SK-N-MC (cell line): ENCODE measurements around the gene SF1.

ENCODE experiments used
- DNase-seq: peaks from one replicate; pipeline ENCODE4 v3.0.0-alpha.2; 2011; ENCODE audit warnings: low read depth, low spot score
- H3K27ac ChIP-seq: fragments of 200-600 bp; sonication (generic); 2 replicates; pipeline ENCODE4 v1.5.1; 2016; ENCODE audit warnings: mixed run types
- H3K36me3 ChIP-seq: fragments of 200-600 bp; sonication (generic); 2 replicates; pipeline ENCODE4 v1.6.1; 2017; ENCODE audit warnings: antibody characterized with exemption, low read length, mixed read lengths; ENCODE audit not compliant: insufficient read depth
- H3K4me3 ChIP-seq: fragments of 200-600 bp; sonication (generic); 2 replicates; pipeline ENCODE4 v1.5.1; 2016
- H3K9ac ChIP-seq: fragments of 200-600 bp; sonication (generic); 2 replicates; pipeline ENCODE4 v1.8.0; 2017; ENCODE audit warnings: mixed run types, mixed read lengths; ENCODE audit not compliant: insufficient read length
- H3K9me3 ChIP-seq: fragments of 200-600 bp; sonication (generic); 2 replicates; pipeline ENCODE4 v1.6.1; 2017; ENCODE audit warnings: low read depth, mild to moderate bottlenecking, antibody characterized with exemption, low read length, moderate library complexity, mixed read lengths
- EZH2 ChIP-seq: fragments of 200-600 bp; sonication (generic); IDR thresholded peaks from one replicate; pipeline ENCODE4 v1.6.1; 2017; ENCODE audit warnings: antibody characterized with exemption
- FOXP2 ChIP-seq: optimal IDR thresholded peaks from 2 replicates; pipeline ENCODE3; 2011; ENCODE audit warnings: mild to moderate bottlenecking, moderate library complexity; ENCODE audit not compliant: insufficient read depth; ENCODE audit errors: extremely low read length, control extremely low read depth
- POLR2AphosphoS5 ChIP-seq: IDR thresholded peaks from 2 replicates; pipeline ENCODE4 v1.6.1; 2012; ENCODE audit warnings: mild to moderate bottlenecking, low read depth, low read length, borderline replicate concordance

Gene SF1

DNA sequence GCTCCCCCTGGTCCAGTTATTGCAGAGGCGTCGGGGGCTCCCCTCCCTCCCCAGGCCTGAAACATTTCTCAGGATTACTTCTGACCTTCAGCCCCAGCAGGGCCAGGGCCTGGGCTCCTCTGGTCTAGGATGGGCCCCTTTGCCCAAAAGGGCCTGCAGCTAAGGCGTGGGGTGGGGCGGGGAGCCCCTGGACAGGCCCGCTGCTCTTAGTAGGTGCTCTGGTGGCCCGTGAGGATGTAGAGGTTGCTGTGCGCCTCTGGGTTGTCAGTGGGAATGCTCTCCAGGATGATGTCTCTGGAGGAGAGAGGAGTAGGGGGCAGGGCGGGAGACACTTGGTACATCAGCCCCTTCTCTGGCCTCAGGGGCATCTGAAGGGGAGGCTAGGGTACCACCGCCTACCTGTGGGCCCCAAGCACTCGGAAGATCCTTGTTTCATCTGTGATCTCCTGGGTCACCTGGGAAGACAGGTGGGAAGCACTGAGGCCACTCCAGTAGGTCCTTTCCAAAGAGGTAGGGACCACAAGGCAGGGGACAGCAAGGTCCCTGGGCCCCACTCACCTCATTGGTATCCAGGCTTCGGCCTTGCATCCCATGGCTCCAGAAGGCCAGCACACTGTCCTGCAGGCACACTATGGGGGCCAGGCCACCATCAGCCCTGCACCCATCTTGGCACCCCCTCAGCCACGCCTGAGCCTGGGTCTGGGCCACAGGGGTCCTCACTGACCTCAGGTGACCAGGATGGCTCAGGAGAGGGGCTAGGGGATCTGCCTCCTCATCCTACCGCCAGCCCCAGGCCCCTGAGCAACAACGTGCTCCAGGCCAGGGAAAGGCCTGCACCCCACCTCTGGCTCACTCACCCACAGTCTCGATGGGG is 11.2 kb upstream of the SF1 start:
- H3K27ac ChIP-seq: no peak overlapping the region
- no peaks in the 10 kb centered on the region for H3K36me3 ChIP-seq
- no peak for DNase-seq
- TF ChIP-seq EZH2: no peak
- no peak for TF ChIP-seq POLR2AphosphoS5
- TF ChIP-seq FOXP2: no peak
- no peak overlapping the region for H3K9ac ChIP-seq
- no peak overlapping the region for H3K4me3 ChIP-seq
- H3K9me3 ChIP-seq: no peaks in the 10 kb centered on the region

DNA sequence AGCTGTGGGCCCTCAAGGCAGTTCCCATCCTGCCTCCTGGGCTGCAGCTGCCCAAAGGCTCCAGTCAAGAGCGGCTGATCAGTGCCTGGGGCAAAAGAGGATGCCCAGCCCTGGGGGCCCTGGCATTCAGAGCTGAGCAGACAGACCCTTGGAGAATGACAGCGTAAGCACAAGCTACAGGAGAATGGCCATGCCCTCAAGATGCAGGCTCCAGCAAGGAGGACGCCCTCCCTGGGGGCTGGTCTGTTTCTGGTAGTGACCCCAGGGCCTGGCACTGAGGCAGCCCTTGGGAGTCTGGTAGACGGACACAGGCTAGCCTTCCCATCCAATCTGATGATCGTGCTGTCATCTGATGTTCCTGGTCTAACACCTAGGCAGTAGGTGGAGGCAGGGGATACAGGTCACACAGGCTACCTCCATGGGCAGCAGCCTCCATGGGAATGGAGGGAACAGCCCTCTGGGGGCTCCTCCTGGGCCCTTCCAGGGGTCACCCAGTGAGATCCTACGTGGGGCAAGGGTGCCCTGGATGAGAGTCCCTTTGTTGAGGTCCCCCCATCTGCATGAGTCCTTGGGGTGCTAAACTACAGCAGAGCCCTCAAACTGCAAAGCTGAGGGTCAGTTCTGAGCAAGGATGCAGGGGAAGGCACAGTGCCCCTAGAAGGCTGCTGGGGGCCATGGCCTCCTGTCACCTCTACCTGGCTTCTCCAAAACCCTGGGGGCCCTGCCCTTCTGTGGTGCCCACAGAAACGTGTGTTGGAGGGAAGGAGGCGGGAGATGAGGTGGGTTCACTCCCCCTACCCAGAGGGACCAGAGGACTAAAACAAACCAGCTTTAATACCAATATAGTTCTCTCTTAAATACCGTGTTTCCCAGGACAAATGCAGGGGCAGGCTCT is 10.2 kb upstream of the SF1 start:
- no peak overlapping the region for H3K27ac ChIP-seq
- DNase-seq: no peak
- H3K36me3 ChIP-seq: no peaks in the 10 kb centered on the region
- TF ChIP-seq FOXP2 (no peak), POLR2AphosphoS5 (no peak), EZH2 (no peak)
- no peak overlapping the region for H3K9ac ChIP-seq
- H3K9me3 ChIP-seq: no peaks in the 10 kb centered on the region
- H3K4me3 ChIP-seq: no peak overlapping the region

DNA sequence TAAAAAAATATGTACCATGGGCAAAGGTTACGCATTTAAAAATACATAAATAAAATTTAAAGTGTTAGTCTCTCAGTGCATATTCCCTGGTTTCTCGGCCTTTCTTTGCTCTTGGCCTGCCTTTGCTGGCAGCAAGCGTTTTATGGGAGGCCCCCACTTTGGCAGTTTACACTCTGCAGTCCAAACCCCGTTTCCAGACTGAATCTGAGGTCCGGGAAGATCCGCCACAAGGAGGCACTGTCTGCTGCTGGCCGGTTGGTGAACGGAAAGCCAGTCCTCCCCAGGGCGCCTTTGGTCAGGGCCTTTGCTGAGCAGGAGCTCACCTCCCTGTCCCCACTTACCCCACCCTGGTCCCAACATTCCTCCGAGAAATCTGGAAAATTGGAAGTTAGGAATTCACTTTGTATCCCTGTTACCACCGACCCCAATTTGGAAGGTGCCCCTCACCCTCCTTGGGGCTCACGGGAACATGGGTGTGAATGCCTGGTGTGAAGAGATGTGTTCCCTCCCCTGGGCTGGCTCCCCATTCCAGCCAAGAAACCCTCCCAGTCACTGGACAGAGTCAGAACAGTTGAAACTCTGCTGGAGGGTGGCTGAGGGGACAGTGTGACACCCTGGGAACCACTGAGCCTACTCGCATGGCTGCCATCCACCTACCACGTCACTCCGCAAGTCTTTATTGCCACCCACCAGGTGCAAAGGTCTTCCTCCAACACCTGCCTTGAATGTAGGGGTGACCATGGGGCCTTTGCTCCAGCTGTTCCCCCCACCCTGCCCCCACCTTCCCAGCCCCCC is 9.4 kb upstream of the SF1 start:
- no peak overlapping the region for H3K9ac ChIP-seq
- H3K36me3 ChIP-seq: no peaks in the 10 kb centered on the region
- H3K4me3 ChIP-seq: no peak overlapping the region
- no peaks in the 10 kb centered on the region for H3K9me3 ChIP-seq
- DNase-seq: no peak
- H3K27ac ChIP-seq: no peak overlapping the region
- no peak for TF ChIP-seq EZH2
- no peak for TF ChIP-seq FOXP2
- 0 out of 2 replicates have a peak, but pooled peaks have one; percentile 9 for TF ChIP-seq POLR2AphosphoS5

DNA sequence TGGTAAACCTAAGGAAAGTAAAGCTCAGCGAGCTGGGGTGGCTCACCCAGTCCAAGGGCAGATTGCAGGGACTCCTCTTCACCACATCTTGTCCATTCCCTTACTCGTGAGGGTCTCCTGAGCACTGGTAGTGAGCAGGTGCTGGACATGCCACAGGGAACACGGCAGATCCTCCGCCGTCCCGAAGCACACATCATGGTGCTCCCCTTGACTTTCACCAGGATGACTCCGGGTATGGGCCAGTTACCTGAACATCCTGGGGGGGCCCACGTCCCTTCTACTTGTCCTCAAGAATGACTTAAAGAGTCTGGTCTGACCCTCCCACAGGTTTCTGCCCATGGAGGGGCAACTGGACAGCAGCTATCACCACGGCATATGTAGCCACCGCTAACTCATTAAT is 8.0 kb upstream of the SF1 start:
- Histone ChIP-seq H3K36me3 (no peaks in the 10 kb centered on the region), H3K9me3 (no peaks in the 10 kb centered on the region), H3K27ac (no peak overlapping the region), H3K9ac (no peak overlapping the region), H3K4me3 (no peak overlapping the region)
- DNase-seq: no peak
- TF ChIP-seq POLR2AphosphoS5 (no peak), EZH2 (no peak), FOXP2 (no peak)

DNA sequence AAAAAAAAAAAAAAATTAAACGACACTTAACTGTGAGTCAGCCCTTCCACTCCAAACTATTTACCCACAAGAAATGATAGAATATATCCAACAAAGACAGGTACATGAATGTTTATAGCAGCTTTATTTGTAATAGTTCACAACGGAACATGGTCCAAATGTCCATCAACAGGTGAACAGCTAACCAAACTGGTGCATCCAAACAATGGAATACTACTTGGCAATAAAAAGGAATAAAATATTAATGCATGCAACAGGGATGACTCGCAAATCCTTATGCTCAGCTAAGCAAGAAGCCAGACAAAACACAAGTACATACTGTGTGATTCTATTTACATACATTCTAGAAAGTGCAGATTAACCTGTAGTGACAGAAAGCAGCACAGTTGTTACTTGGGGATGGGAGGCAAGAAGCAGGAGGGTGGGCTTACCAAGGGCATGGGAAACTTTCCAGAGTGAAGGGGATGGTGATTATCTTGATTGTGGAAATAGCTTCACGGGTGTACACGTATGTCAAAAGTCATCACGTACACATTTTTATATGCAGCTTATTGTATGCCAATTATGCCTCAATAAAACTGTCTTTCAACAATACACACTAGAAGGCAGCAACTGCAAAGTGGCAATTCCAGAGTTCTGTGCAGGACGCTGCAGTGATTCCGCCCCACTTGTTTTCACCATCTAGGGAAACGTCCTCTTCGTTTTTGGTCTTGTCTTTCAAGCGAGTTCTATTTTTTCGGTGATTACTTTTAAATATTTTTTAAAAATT is 6.7 kb upstream of the SF1 start:
- H3K9me3 ChIP-seq: no peaks in the 10 kb centered on the region
- H3K36me3 ChIP-seq: no peaks in the 10 kb centered on the region
- no peak overlapping the region for H3K4me3 ChIP-seq
- DNase-seq: no peak
- no peak for TF ChIP-seq EZH2
- TF ChIP-seq POLR2AphosphoS5: no peak
- TF ChIP-seq FOXP2: no peak
- no peak overlapping the region for H3K9ac ChIP-seq
- no peak overlapping the region for H3K27ac ChIP-seq

DNA sequence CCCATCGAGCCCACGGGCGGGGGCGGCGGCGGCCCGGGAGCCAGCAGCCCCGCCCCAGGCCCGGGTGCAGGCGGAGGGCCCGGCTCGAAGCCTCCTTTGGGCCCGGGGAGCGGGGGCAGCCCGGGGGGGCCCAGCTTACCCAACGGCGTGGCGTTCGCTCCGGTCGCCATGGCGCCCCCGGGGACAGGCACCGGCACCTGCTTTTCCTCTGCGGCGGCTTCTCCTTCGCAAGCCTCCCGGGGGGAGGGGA is 194 bp downstream of the SF1 start:
- DNase-seq: no peak
- Histone ChIP-seq H3K36me3 (peaks cover 44% of the 10 kb centered on the region), H3K27ac (peak overlapping the region; percentile 97), H3K9ac (peak overlapping the region; percentile 99), H3K4me3 (peak overlapping the region; percentile 88), H3K9me3 (no peaks in the 10 kb centered on the region)
- TF ChIP-seq POLR2AphosphoS5 (no peak; the same call in 1 of the 2 replicates), EZH2 (no peak), FOXP2 (no peak)

DNA sequence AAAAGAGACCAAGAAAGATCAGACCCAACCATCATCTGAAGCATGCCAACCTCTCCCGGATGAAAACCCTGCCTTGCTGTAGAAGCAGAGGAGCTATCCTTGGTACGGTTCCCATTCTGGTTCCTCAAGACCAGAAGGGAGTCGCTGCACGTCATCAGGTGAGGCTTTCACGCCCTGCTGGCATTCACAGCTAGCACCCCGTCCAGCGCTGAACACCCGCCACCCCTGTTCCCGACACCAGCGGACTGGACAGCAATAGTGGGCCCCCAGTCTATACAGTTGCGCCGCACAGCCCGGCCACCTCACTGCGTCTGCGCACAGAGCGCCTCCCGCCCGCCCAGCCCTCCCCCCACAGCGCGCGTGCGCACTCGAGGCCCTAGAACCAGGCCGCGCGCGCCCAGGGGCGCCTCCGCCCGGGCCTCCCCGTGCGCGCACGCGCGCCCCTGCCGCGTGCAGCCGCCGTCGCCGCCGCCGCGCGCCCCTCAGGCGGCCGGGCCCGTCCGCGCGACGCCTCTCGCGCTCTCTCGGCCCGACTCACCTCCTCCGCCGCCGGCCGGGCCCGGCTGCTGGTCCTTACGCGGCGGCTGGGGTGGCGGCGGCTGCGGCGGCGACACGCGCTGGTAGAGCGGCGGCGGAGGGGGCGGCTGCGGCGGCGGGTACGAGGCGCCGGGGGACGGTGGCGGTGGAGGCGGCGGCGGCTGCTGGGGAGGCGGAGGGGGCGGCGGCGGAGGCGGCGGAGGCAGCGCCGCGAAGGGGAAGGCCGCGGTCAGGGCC is 706 bp downstream of the SF1 start:
- H3K9ac ChIP-seq: peak overlapping the region; percentile 99
- peaks cover 49% of the 10 kb centered on the region for H3K36me3 ChIP-seq
- TF ChIP-seq FOXP2: no peak
- peak; percentile 20; the same call in 1 of the 2 replicates for TF ChIP-seq POLR2AphosphoS5
- TF ChIP-seq EZH2: no peak
- DNase-seq: no peak
- no peaks in the 10 kb centered on the region for H3K9me3 ChIP-seq
- peak overlapping the region; percentile 97 for H3K27ac ChIP-seq
- H3K4me3 ChIP-seq: peak overlapping the region; percentile 96
